Prostate gland (tissue), 2 donors: ENCODE results near the gene ODAPH. TPM values are rescaled to one million over a fixed set of nuclear protein-coding genes. Genes with fewer than 3 reads are reported as not detected.
"Not testable (repeated sequence)": the region's sequence is repeated elsewhere in the genome, so short reads cannot be mapped to it uniquely, and the experiment has no call there.

Experiments
- DNase-seq: peaks from one replicate; pipeline ENCODE4 v3.0.0-alpha.2; 2019; ENCODE audit warnings: low spot score
- H3K27ac ChIP-seq, 2 donors: fragments of 200-600 bp; sonication (generic); 2 replicates each; pipeline ENCODE4 v1.5.1; 2017 to 2019
- H3K27me3 ChIP-seq: fragments of 200-600 bp; sonication (generic); replicated peaks from 2 replicates; pipeline ENCODE4 v1.5.1; 2019; ENCODE audit not compliant: insufficient read depth
- H3K36me3 ChIP-seq, 2 donors: fragments of 200-600 bp; sonication (generic); 1 replicate in 1 of 2; 2 replicates in 1 of 2; pipeline versions ENCODE4 v1.5.1 to v1.8.1; 2017 to 2019
- H3K4me1 ChIP-seq: fragments of 200-600 bp; sonication (generic); replicated peaks from 2 replicates; pipeline ENCODE4 v1.5.1; 2019
- H3K4me3 ChIP-seq, 2 donors: fragments of 200-600 bp; sonication (generic); 2 replicates each; pipeline ENCODE4 v1.5.1; 2017 to 2019
- H3K9me3 ChIP-seq: fragments of 200-600 bp; sonication (generic); 2 replicates; pipeline ENCODE4 v1.5.1; 2017
- CTCF ChIP-seq, 4 experiments: fragments of 200-600 bp in 2 of 4; fragments of 450-650 bp in 2 of 4; sonication (generic) in 2 of 4; IDR thresholded peaks; 1 replicate in 3 of 4; 2 replicates in 1 of 4; pipeline ENCODE4 v1.5.1; 2016 to 2019; ENCODE audit warnings: antibody characterized with exemption in 4 of 4, mild to moderate bottlenecking in 2 of 4, moderate library complexity in 2 of 4
- POLR2A ChIP-seq: fragments of 450-650 bp; IDR thresholded peaks from one replicate; pipeline ENCODE4 v1.6.1; 2016; ENCODE audit warnings: antibody characterized with exemption, mild to moderate bottlenecking
- POLR2AphosphoS5 ChIP-seq: sonication (generic); formaldehyde crosslinking; IDR thresholded peaks from one replicate; pipeline ENCODE4 v1.6.1; 2017; ENCODE audit warnings: antibody characterized with exemption
- WGBS: methylation state at CpG from one replicate; pipeline ENCODE4 v1.1.5; 2018; 5-methylcytosine and 5-hydroxymethylcytosine counted together
- intact Hi-C: fragments of 100-400 bp; cut with DNase I; formaldehyde crosslinking; loops from one replicate; pipeline ENCODE4 v1.14.2; 2022
- total RNA-seq, 2 donors: library from RNA; depleted of rRNA; stranded (reverse); fragments of >200 nt; gene quantifications; one replicate each; pipeline ENCODE4 v1.1.0, GENCODE V29; 2016

ODAPH gene
- total RNA-seq, 2 donors from 2014 or later = not detected

GRCh38 chr4:75525910-75526309 is 30.0 kb upstream of the ODAPH start:
- WGBS = 92% methylated on average over 1 of the region's 1 CpG
- peaks cover 0 to 5% of the 10 kb centered on the region in 2 donors for H3K36me3 ChIP-seq
- intact Hi-C loops = no loop called here

GRCh38 chr4:75527482-75527881 is 28.4 kb upstream of the ODAPH start:
- intact Hi-C loops = no loop called here
- H3K36me3 ChIP-seq = peaks cover 0 to 5% of the 10 kb centered on the region in 2 donors

More at GRCh38 chr4:75525910-75526309, 30.0 kb upstream of the ODAPH start:
- Histone ChIP-seq H3K4me3 (no peak overlapping the region), H3K9me3 (no peaks in the 10 kb centered on the region), H3K4me1 (no peaks in the 10 kb centered on the region), H3K27me3 (no peaks in the 10 kb centered on the region), H3K27ac (no peak overlapping the region)
- TF ChIP-seq CTCF (IDR thresholded peaks at IDR 0.05) = no peak
- TF ChIP-seq POLR2A = no peak
- no peak for TF ChIP-seq POLR2AphosphoS5
- no peak for DNase-seq

DNA sequence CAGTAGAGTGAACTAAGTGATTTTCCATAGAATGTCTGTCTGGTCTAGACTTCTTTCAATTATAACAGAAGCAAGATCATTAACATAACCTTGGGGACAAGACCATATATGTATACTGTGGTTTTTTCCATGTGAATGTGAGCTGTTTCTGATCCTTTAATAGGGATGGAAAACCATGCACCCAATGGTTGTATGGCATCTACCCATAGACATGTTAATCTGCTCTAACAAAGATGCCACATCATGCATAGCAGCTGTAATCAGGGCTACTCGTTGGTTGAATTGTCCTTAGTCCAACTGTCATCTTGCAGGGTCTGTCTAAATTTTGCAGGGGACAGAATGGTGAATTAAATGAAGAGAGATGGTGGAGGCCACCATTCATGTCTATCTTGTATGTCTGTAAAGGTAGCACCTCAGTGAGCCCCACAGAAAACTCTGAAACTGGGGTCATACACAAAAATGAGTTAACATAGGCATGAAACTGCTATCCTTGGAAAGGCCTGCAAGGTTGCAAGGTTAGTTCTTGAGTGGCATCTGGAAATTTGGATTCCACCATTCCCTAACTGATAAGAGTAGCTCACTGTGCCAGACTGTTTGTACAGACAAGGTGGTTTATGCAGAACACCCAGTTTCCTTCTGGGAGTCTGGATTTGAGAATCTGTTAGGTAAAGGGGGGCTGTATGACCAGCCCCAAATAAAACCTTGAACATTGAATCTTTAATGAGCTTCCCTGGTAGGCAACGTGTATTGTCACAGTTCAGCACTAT is 25.1 kb upstream of the ODAPH start:
- no peaks in the 10 kb centered on the region for H3K4me1 ChIP-seq
- no peak for DNase-seq
- 87% methylated on average over 2 of the region's 2 CpGs for WGBS
- H3K27me3 ChIP-seq = no peaks in the 10 kb centered on the region
- peaks cover 0 to 5% of the 10 kb centered on the region in 2 donors for H3K36me3 ChIP-seq
- intact Hi-C loops = no loop called here
- no peaks in the 10 kb centered on the region for H3K9me3 ChIP-seq
- H3K27ac ChIP-seq = no peak overlapping the region
- no peak overlapping the region for H3K4me3 ChIP-seq
- TF ChIP-seq POLR2A = no peak
- TF ChIP-seq POLR2AphosphoS5 = peak; percentile 21
- no peak for TF ChIP-seq CTCF (IDR thresholded peaks at IDR 0.05)

More at GRCh38 chr4:75527482-75527881, 28.4 kb upstream of the ODAPH start:
- no peak for TF ChIP-seq POLR2A
- no peak for TF ChIP-seq POLR2AphosphoS5
- no peak for TF ChIP-seq CTCF (IDR thresholded peaks at IDR 0.05)
- H3K9me3 ChIP-seq = no peaks in the 10 kb centered on the region
- no peaks in the 10 kb centered on the region for H3K4me1 ChIP-seq
- H3K27me3 ChIP-seq = no peaks in the 10 kb centered on the region
- H3K4me3 ChIP-seq = no peak overlapping the region
- no peak for DNase-seq
- H3K27ac ChIP-seq = no peak overlapping the region

GRCh38 chr4:75531536-75532143 is 24.2 kb upstream of the ODAPH start:
- H3K27ac ChIP-seq, H3K4me1 ChIP-seq, H3K4me3 ChIP-seq, H3K36me3 ChIP-seq, intact Hi-C loops, H3K27me3 ChIP-seq, DNase-seq, H3K9me3 ChIP-seq: not testable (repeated sequence)
- WGBS = 97% methylated on average over 7 of the region's 7 CpGs

- H3K36me3 ChIP-seq, H3K27me3 ChIP-seq, DNase-seq, H3K4me3 ChIP-seq, H3K9me3 ChIP-seq, H3K4me1 ChIP-seq, intact Hi-C loops, H3K27ac ChIP-seq: not testable (repeated sequence)
- 96% methylated on average over 4 of the region's 4 CpGs for whole genome bisulfite sequencing
Observed at GRCh38 chr4:75533339-75533887, 22.5 kb upstream of the ODAPH start.

DNA sequence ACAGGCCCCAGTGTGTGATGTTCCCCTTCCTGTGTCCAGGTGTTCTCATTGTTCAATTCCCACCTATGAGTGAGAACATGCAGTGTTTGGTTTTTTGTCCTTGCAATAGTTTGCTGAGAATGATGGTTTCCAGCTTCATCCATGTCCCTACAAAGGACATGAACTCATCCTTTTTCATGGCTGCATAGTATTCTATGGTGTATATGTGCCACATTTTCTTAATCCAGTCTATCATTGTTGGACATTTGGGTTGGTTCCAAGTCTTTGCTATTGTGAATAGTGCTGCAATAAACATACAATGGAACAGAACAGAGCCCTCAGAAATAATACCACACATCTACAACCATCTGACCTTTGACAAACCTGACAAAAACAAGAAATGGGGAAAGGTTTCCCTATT is 21.9 kb upstream of the ODAPH start:
- H3K36me3 ChIP-seq, DNase-seq, H3K4me1 ChIP-seq, intact Hi-C loops, H3K9me3 ChIP-seq, H3K27ac ChIP-seq, H3K4me3 ChIP-seq, H3K27me3 ChIP-seq: not testable (repeated sequence)

GRCh38 chr4:75537308-75537707 is 18.6 kb upstream of the ODAPH start:
- H3K4me3 ChIP-seq = not testable (repeated sequence)
- WGBS = 76% methylated on average over 6 of the region's 6 CpGs

More at GRCh38 chr4:75537308-75537707, 18.6 kb upstream of the ODAPH start:
- H3K36me3 ChIP-seq, H3K9me3 ChIP-seq, H3K4me1 ChIP-seq, intact Hi-C loops, H3K27ac ChIP-seq, H3K27me3 ChIP-seq, DNase-seq: not testable (repeated sequence)
